Gastrocnemius medialis (tissue), 4 donors: Measurements from ENCODE around the gene CEACAM1. TPM values are rescaled to one million over a fixed set of nuclear protein-coding genes. Genes with fewer than 3 reads are reported as not detected.

ENCODE experiments used
- ATAC-seq, 2 donors: fragments of 150-250 bp; one replicate each; pipeline ENCODE4 v1.9.1; 2016
- DNase-seq, 2 donors: peaks; one replicate each; pipeline ENCODE4 v3.0.0-alpha.2; 2019
- H3K27ac ChIP-seq, 4 donors: fragments of 200-600 bp; sonication (generic); 1 replicate in 1 of 4; 2 replicates in 3 of 4; pipeline ENCODE4 v1.5.1; 2016 to 2018; ENCODE audit warnings: mild to moderate bottlenecking in 2 of 4, moderate library complexity in 1 of 4
- H3K27me3 ChIP-seq, 3 donors: fragments of 200-600 bp; sonication (generic) in 2 of 3; 1 replicate in 1 of 3; 2 replicates in 2 of 3; pipeline versions ENCODE4 v1.5.1 to v1.6.0; 2016 to 2019; ENCODE audit warnings: mild to moderate bottlenecking in 1 of 3, moderate library complexity in 1 of 3
- H3K36me3 ChIP-seq, 2 donors: fragments of 200-600 bp; sonication (generic) in 1 of 2; one replicate each; pipeline ENCODE4 v1.5.1; 2017 to 2018
- H3K4me1 ChIP-seq, 2 donors: fragments of 200-600 bp; sonication (generic) in 1 of 2; one replicate each; pipeline ENCODE4 v1.5.1; 2016 to 2017; ENCODE audit warnings: mild to moderate bottlenecking in 2 of 2
- H3K4me3 ChIP-seq, 4 donors: fragments of 200-600 bp; sonication (generic) in 3 of 4; 1 replicate in 1 of 4; 2 replicates in 3 of 4; pipeline ENCODE4 v1.5.1; 2016 to 2019; ENCODE audit warnings: mild to moderate bottlenecking in 2 of 4
- H3K9me3 ChIP-seq, 3 donors: fragments of 200-600 bp; sonication (generic) in 2 of 3; 1 replicate in 1 of 3; 2 replicates in 2 of 3; pipeline ENCODE4 v1.5.1; 2016 to 2019
- CTCF ChIP-seq, 5 experiments: fragments of 450-650 bp in 3 of 5; fragments of 200-600 bp in 2 of 5; sonication (generic) in 2 of 5; IDR thresholded peaks in 4 of 5; conservative IDR thresholded peaks in 1 of 5; 1 replicate in 4 of 5; 2 replicates in 1 of 5; pipeline ENCODE4 v1.5.1; 2016 to 2019; ENCODE audit warnings: antibody characterized with exemption in 5 of 5, mild to moderate bottlenecking in 3 of 5, moderate library complexity in 3 of 5
- POLR2A ChIP-seq, 2 donors: fragments of 450-650 bp; IDR thresholded peaks; one replicate each; pipeline ENCODE4 v1.6.1; 2017; ENCODE audit warnings: antibody characterized with exemption in 2 of 2, mild to moderate bottlenecking in 2 of 2, moderate library complexity in 2 of 2
- in situ Hi-C, 4 donors: fragments of 200-750 bp; cut with MboI; loops; one replicate each; pipeline versions ENCODE4 v1.15.0 to v1.8.0; 2017; ENCODE audit warnings: low sequenced_read_pairs in 4 of 4
- intact Hi-C: fragments of 100-400 bp; cut with DNase I; formaldehyde crosslinking; loops from one replicate; pipeline ENCODE4 v1.15.1; 2023; ENCODE audit warnings: low total_unique reads
- total RNA-seq, 4 donors: library from RNA; depleted of rRNA; stranded (reverse); fragments of >200 nt; gene quantifications; one replicate each; pipeline versions ENCODE4 v1.1.0 to v1.2.3, GENCODE V29; 2016

CEACAM1 gene
- total RNA-seq, 4 donors from 2014 or later, result 0.36 to 2.0 (median 0.53) TPM

DNA sequence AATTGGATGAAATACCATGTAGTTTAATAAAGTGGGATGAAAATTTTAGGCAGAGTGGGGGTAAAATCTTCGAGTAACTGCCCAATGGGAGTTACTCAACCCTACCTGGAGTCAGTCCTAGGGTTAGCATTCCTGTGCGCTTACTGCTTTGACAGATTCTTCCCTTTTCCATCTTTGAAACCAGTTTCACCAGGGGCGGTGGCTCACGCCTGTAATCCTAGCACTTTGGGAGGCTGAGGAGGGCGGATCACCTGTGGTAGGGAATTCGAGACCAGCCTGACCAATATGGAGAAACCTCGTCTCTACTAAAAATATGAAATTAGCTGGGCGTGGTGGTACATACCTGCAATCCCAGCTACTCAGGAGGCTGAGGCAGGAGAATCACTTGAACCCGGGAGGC, 48.5 kb downstream of the CEACAM1 start:
- intact Hi-C loops, result no loop called here
- Histone ChIP-seq H3K4me1 (no peaks in the 10 kb centered on the region), H3K9me3 (no peaks in the 10 kb centered on the region), H3K27me3 (no peaks in the 10 kb centered on the region), H3K36me3 (no peaks in the 10 kb centered on the region), H3K27ac (no peak overlapping the region), H3K4me3 (no peak overlapping the region)
- ATAC-seq, result no peak
- in situ Hi-C loops, result no loop called here
- no peak for TF ChIP-seq POLR2A (IDR thresholded peaks at IDR 0.05)
- TF ChIP-seq CTCF (IDR thresholded peaks at IDR 0.05 in 4 of 5, conservative IDR thresholded peaks at IDR 0.05 in 1 of 5), result no peak
- no peak for DNase-seq

GRCh38 chr19:42478765-42479311, 49.4 kb downstream of the CEACAM1 start:
- DNase-seq (no peak), ATAC-seq (no peak)
- no peak overlapping the region for H3K27ac ChIP-seq

GRCh38 chr19:42477933-42478332, 50.3 kb downstream of the CEACAM1 start:
- no peak overlapping the region for H3K27ac ChIP-seq
- peaks cover 0 to 2% (median 0%) of the 10 kb centered on the region in 3 donors for H3K27me3 ChIP-seq
- H3K9me3 ChIP-seq, result no peaks in the 10 kb centered on the region
- no peaks in the 10 kb centered on the region for H3K4me1 ChIP-seq
- ATAC-seq, result no peak
- in situ Hi-C loops (no loop called here), intact Hi-C loops (no loop called here)
- H3K36me3 ChIP-seq, result no peaks in the 10 kb centered on the region
- TF ChIP-seq CTCF (IDR thresholded peaks at IDR 0.05 in 4 of 5, conservative IDR thresholded peaks at IDR 0.05 in 1 of 5) (no peak), POLR2A (IDR thresholded peaks at IDR 0.05) (no peak)
- no peak overlapping the region for H3K4me3 ChIP-seq
- DNase-seq, result no peak

More at GRCh38 chr19:42478765-42479311, 49.4 kb downstream of the CEACAM1 start:
- intact Hi-C loops (no loop called here), in situ Hi-C loops (no loop called here)
- no peak for TF ChIP-seq POLR2A (IDR thresholded peaks at IDR 0.05)
- TF ChIP-seq CTCF (IDR thresholded peaks at IDR 0.05 in 4 of 5, conservative IDR thresholded peaks at IDR 0.05 in 1 of 5), result no peak
- Histone ChIP-seq H3K36me3 (no peaks in the 10 kb centered on the region), H3K9me3 (no peaks in the 10 kb centered on the region), H3K4me1 (no peaks in the 10 kb centered on the region), H3K27me3 (no peaks in the 10 kb centered on the region), H3K4me3 (no peak overlapping the region)

GRCh38 chr19:42477117-42477516, 51.2 kb downstream of the CEACAM1 start:
- H3K27me3 ChIP-seq, result peaks cover 0 to 4% (median 0%) of the 10 kb centered on the region in 3 donors
- no peak for DNase-seq
- intact Hi-C loops, result no loop called here
- no peak overlapping the region for H3K27ac ChIP-seq
- in situ Hi-C loops, result no loop called here
- H3K4me1 ChIP-seq, result no peaks in the 10 kb centered on the region
- TF ChIP-seq POLR2A (IDR thresholded peaks at IDR 0.05), result no peak
- TF ChIP-seq CTCF (IDR thresholded peaks at IDR 0.05 in 4 of 5, conservative IDR thresholded peaks at IDR 0.05 in 1 of 5), result no peak
- no peak for ATAC-seq
- H3K4me3 ChIP-seq, result no peak overlapping the region
- no peaks in the 10 kb centered on the region for H3K36me3 ChIP-seq
- H3K9me3 ChIP-seq, result no peaks in the 10 kb centered on the region

- in situ Hi-C loops (no loop called here), intact Hi-C loops (no loop called here)
- H3K36me3 ChIP-seq, result no peaks in the 10 kb centered on the region
- H3K4me1 ChIP-seq, result no peaks in the 10 kb centered on the region
- no peak for TF ChIP-seq POLR2A (IDR thresholded peaks at IDR 0.05)
- no peak for TF ChIP-seq CTCF (IDR thresholded peaks at IDR 0.05 in 4 of 5, conservative IDR thresholded peaks at IDR 0.05 in 1 of 5)
- no peak overlapping the region for H3K4me3 ChIP-seq
- no peaks in the 10 kb centered on the region for H3K9me3 ChIP-seq
- DNase-seq (no peak), ATAC-seq (no peak)
- H3K27me3 ChIP-seq, result peaks cover 0 to 4% (median 0%) of the 10 kb centered on the region in 3 donors
- no peak overlapping the region for H3K27ac ChIP-seq
Observed at GRCh38 chr19:42475366-42475765, 52.9 kb downstream of the CEACAM1 start.
